HG03045 (cell line): ENCODE data around the gene CPTP.

Source experiments
- ATAC-seq: cut with Tn5 transposase; IDR thresholded peaks from one replicate; pipeline ENCODE4 v1.9.1; 2021; ENCODE audit warnings: mild to moderate bottlenecking, moderate library complexity; ENCODE audit not compliant: unreplicated experiment

Gene CPTP

DNA sequence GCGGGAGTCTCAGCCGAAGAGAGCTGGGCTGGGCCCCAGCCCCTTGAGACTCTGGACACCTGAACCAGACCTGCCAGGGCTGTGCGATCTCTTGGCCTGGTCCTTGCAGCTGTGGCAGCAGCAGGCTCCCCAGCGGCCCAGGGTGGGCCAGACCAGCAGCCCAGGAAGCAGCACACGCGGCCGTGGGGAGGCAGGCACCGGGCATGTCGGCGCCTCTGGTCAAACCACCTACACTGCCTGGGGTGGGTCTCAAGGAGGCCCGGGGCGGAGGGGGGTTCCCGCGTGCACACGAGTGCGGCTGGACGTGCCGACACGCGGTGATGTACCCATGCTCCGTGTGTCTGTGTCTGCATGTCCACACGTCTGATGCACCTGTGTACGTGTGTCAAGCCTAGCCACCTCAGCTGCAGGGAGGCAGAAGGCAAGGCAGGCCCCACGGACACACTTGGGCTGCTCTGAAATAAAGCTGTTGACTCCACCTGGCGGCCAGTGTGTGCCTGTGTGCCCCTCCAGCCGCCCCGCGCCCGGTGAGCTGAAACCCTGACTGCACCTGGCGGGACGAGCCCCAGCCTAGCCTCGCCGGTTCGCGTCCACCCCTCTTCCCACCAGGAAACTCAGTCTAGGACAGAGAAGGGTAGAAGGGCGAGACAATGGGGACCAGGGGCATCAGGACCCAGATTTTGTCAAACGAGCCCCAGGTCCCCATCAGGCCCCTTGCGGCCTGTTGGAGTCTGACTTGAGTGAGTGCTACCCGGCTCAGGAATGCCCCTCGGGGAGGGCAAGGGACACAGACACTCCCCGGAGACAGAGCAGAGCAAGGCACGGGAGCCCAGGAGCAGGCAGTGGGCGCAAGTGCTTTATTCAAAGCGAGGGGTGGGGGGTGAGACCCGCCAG lies 32.8 kb upstream of the CPTP start:
- no peak for ATAC-seq

DNA sequence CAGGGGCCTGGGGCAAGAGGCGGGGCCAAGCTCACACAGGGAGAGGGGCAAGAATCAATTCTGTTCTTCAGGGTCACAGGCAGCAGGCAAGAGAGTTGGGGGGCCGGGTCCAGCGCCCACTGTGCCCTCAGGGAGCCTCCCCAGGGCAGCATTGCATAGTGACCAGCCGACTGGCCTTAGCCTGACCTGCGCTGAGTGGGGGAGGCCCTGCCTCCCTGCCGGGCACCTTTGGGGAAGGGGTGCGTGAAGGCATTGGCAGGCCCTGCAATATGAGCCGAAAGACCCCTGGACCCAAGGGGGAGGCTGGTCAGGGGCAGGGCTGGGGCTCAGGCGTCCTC lies 32.2 kb upstream of the CPTP start:
- ATAC-seq, result no peak

DNA sequence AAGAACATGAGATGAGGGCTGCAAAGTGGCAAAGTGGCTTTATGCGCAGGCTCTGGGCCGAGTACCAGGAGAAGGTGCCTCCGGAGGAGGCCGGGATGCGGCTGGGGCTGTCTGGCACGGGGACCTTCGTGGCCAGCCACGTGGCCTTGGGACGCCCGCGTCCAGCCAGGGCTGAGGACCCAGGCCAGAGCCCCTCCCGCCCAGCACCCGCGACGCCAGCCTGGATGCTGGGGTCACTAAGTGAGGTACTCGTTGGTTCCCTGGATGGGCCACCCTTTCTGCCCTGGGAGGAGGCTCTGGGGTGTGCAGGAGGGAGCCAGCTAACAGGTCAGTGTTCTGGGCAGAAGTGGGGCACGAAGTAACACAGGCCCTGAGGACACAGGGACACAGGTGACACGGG lies 31.8 kb upstream of the CPTP start:
- ATAC-seq, result no peak

DNA sequence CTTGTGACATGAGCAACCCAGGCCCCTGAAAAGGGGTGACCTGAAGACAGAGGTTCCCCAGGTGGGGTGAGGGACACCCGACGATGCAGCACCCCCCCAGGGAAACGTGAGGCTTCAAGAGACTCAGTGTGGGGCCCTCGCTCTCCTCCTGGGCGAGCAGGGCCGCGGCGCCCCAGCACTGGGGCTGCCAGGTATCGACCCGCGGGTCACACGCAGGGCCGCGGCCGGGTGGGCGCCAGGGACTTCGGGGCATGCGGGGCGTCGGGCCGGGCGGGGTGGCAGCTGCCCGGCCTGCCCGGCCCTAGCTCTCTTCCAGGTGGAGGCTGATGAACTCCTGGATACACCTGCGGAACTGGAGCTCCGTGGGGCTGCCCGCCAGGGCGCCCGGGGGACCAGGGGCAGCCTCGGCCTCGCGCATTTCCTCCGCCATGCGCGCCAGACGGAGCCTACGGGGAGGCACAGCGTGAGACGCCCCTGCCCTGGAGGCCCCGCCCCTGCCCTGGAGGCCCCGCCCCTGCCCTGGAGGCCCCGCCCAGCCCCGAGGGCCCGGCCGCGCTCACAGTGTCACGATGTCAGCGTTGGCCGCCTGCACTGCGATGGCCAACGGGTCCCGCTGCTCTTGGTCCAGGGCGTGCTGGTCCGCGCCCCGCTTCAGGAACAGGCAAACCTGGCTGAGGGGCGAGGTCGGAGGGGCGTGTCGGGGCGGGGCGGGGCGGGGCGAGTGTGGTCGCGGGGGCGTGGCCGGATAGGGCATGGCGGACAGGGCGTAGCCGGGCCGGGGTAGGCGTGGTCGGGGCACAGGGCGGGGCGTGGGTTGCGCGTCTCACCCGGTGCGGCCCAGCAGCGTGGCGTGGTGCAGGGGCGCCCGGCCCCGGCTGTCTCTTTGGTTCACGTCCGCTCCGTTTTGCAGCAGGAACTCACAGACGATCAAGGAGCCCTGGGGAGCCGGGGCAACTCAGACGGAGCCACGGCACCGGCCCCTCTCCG lies 31.0 kb upstream of the CPTP start:
- no peak for ATAC-seq

DNA sequence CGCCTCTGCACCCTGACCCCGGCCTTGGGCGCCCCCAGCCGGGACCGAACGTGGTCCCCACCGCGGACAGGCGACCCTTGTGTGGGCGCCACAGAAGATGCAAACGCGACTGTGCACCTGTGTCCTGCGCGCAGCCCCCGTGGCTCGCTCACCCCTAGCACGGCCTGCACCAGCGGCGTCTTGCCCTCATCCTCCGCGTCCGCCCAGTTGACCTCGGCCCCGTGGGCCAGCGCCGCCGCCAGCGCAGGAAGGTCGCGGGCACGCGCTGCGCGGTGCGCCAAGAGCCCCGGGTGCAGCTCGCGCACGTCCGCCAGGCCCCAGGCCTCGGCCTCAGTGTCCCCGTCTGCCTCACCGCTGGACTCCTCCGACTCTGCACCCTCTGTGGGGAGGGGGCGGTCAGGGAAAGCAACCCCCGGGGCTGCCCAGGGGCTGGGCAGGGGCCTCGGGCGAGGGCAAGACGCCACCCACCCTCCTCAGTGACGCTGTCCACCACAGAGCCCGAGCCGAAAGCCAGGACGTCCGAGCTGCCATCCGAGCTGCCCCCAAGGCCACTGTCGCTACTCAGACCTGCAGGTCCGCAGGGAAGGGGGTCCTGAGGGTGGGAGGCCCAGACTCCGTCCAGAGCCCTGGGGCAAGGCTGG lies 30.2 kb upstream of the CPTP start:
- no peak for ATAC-seq

DNA sequence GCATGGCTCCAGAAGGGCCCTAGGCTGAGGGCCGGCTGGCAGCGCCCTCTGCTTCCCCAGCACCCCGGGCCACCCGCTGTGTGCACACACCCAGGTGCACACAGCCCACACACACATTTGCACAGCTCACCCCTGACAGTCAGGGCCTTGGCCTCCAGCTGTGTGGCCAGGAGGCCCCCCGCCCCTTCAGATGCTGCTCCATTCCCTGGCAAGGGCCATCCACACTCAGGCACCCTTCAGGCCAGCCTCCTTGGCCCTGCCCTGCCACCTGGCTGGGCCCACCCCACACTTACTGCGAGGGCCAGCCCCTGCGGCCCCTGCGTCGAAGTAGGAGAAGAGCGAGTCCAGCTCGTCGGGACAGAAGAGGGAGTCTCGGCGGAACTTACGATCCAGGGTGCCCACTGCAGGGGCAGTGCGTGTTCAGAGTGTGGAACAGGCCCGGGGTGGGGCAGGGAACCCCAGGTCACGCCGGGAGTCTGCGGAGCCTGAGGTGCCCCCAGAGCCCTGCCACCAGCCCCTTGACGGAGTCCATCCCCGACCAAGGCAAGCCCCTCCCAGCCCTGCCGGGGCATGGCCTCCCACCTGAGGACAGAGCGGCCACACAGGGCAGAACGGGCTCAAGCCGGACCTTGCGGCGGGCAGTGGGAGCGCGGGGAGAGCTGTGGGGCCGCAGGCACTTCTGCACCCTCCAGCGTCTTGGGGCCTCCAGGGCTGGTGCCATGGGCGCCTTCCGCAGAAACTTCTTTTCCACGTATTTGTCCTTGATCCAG lies 29.3 kb upstream of the CPTP start:
- no peak for ATAC-seq

DNA sequence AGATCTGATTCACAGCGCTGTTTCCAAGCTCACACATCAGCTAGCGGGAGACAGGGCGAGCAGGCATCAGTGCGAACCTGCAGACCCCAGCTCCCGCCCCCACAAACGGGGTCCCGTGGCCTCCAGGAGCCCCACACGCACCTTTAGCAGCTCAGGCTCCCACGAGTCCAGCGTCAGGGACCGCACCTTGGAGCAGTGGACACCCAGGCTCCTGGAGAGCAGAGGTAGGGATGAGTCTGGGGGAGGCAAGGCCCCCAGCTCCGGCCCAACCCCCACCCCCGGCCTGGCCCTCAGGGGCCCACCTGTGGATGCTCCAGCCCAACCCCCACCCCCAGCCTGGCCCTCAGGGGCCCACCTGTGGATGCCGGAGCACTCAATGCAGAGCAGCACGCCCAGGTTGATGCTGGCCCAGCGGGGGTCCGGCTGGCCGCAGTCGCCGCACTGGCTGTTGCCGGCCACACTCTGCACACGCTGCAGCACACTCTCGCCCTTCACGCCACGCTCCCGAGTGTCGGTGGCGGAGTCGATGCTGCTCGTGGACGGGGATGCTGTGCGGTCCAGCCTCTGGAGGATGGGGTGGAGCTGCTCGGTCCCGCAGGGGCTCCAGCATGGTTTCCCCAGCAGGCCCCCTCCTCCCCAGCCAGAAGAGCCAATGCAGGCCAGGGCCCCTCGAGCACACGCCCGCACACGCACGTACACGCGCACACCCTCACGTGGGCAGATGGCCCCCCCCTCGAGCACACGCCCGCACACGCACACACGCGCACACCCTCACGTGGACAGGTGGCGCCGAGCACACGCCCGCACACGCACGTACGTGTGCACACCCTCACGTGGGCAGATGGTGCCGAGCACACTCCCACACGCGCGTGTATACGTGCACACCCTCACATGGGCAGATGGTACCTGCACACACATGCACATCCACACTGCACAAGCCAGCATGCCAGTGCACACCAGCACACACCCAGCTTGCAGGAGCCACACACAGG lies 28.2 kb upstream of the CPTP start:
- ATAC-seq, result no peak

DNA sequence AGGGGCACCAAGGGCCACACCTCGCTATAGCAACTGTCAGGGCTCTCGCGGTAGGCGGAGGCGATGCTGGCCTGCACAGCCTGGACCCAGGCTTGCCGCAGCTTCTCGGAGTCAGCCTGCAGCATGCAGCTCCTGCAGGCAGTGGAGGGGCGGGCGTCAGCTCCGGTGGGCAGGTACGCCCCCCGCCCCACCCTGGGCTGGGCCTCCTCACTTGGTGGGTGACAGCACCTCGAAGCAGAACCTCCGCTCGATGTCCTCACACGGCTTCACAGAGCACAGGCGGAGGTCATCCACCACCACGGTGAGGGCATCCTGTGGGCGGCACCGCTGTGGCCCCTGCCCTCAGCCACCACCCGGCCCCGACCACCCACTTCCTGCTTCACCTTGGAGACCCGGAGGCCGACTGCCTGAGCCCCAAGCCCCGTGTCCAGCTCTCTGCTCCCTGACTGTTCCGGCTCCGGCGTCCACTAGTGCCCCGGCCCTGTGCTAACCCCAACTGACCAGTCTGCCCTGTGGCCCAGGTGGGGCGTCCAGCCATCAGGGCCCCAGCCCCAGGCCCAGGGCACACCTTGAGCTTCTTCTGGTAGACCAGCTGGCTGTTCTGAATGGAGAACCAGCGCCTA lies 26.7 kb upstream of the CPTP start:
- ATAC-seq, result no peak

DNA sequence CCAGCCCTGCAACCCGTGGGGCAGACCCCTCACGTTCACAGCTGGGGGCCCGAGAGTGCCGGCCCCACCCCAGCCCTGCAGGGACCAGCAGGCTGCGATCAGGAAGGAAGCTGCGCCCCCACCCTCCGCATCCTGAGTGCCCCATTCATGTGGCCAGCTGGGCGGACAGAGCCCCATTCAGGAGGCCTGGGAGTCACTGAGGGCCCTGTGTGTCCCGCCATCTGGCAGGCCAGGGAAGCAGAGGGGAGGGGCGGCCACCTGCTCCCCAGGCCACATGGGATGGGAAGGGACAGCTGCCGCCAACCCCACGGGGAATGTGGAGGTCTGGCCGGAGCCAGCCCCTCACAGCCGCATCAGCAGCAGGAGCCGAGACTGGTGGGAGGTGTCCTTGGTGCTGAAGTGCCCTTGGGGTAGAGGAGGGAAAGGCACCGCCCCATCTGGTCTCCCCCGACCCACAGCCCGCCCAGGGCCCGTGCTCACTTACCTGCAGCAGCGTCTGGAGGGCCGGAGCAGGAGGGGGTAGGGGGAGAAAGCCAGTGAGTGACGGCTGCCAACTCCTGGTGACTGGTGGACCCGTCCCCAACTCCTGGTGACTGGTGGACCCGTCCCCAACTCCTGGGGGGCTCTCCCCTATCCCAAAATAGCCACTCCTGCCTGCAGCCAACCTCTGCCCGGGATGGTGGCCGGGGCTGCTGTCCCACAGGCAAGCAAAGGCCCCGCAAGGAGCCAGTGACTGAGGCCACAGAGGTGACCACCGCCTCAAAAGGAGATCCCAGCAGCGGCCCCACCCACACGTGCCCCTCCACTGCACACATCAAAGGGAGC lies 25.5 kb upstream of the CPTP start:
- ATAC-seq, result no peak

DNA sequence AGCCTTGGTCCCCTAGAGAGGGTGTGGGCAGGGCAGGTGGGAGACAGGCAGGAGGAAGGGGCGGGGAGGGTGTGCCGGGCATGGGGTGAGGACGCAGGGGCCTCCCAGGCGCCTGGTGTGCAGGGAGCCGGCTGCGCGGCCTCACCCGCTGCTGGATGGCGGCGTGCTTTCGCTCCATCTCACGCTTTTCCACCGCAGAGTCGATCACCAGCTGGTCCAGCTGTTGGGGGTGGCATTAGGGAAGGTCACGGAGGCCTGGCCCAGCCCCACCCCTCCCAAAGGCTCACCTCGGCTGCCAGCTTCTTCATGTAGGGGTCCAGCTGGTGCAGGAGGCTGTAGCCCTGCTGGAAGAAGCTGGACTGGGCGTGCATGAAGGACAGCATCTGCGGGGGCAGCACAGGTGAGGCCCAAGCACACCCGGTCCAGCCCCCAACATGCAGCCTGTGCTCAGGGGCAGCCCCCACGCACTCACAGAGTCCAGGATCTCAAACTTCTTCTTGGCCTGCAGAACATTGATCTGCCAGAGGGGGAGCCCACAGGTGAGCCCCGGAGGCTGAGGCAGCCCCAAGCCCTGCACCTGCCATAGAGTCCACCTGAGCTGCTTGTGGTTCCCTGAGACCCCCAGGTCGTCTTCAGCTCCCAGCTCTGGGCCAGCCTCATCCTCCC lies 24.8 kb upstream of the CPTP start:
- ATAC-seq, result no peak

DNA sequence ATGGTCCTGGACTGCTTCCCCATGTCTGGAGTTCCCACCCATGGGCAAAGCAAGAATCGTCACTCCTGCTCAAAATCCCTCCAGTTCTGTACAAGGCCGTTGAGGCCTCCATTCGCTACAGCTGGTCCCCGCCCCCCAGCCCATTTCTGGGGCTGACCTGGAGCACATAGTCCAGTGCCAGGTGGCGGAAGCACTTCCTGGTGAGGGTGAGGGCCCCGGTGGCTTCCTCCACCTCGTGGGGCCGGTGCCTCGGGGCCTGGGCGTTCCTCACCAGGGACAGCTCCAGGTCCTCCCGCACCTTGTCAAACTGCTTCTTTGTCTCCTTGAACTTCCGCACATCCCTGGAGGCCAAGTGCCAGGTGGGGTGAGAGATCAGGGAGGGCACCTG lies 24.3 kb upstream of the CPTP start:
- ATAC-seq, result no peak

DNA sequence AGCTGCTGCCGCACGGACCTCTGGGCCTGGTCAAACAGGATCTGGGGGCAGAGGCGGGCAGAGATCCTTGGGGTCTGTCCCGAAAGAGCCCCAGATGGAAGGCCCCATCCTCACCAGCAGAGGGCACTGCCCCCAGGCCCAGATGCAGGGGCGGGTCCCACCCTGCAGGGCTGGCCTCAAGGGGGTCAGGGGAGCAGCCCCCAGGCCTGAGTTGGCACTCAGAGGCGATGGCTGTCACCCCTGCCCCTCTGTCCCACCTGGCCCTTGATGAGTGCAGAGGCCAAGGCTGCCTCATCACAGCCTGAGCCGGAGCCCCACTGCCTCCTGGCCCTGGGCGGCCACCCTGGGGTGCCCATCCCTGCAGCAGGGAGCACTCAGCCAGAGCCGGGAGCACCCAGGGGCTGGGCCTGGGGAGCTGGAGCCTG lies 22.6 kb upstream of the CPTP start:
- no peak for ATAC-seq

DNA sequence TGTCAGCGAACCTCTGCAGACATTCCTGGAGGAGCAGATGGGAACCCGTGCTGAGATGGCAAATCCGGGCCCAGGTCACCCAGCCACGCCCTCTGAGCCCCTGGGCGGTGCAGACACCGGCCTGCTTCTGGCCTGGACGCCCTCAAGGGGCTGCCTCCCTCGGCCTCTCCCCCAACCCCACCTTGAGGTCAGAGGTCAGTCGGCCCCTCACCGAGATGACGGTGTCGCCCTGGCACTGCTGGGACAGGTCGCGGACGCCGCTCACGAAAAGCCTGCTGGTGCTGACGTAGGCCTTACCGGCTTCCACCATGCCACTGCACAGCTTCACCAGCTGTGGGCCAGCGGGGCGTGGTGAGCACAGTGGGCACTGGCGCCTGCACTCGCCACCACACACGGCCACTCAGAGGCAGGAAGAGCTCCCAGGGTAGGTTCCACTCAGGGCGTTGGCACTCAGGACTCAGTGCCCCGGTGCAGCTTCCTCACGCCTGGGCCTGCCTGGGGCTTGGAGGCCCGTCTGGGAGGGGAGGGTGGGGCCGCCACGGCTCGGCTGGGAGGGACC lies 21.6 kb upstream of the CPTP start:
- no peak for ATAC-seq

DNA sequence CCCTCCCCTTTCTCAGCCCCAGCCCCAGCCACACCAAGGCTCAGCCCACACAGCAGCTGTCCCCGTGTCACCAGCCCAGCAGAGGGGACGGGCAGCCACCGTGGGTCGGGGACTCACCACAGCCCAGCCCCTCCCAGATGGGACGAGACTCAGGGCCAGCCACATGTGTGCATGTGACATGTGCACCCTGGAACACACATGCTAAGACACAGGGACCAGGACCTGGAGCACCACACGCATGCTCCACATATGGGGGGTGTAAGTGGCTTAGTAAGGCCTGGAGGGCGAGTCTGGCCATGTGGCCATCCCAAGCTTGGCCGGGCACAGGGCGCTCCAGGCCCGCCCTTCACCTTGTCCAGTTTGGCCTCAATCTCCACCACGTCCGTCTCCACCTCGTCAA lies 20.9 kb upstream of the CPTP start:
- ATAC-seq, result no peak

DNA sequence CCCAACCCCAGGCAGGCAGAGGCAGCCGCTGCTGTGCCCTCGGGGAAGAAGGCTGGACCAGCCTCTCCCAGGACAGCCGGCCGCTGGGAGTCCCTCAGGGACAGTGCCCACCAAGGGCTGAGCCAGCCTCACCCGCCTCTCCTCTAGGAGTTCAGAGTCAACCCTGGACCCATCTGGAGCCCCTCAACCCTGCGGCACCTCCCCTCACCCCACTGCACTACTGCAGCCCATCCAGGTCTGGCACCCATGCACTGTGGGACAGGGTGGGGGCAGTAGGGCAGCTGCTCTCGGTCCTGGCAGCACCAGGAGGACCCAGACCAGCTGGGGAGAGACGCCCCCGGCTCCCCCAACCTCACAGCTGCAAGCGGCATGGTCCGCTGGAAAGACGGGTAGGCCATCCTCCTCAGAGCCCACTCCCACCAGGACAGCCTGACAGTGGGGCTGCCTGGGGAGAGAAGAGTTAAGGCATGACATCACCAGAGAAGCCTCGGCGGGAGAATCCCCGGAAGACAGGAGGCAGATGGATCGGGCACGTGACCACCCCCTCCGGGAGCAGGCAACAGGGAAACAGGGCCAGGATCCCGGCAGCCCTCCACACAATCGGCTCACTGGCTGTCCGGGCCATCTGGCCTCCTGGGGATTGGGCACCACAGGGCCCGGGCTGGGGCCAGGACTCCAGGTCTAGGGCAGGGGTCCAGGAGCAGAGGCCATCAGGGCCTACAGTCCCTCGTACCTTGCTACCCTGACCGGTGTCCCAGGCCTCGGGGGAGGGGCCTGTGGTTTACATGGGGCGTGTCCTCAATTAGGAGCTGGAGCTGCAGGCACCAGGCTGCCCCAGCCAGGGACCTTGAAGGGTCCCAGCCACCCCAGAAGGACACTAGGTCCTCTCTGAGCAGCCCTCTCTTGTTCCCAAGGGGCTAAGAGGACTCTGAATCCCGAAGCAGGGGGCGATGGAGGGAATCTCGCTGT lies 20.0 kb upstream of the CPTP start:
- no peak for ATAC-seq
